Activated naive CD4-positive, alpha-beta T cell treated with anti-CD3 and anti-CD28 coated beads, Interleukin-2, amount 10 ng/mL, durations not matched to agents 7 days and 5 days (primary cell): Measurements from ENCODE around the gene ZBED5.
A peak's percentile ranks its signal among the peaks of the same experiment; 100 is the strongest.

Source experiments
- CTCF ChIA-PET: fragments of 350-600 bp; sonication (Branson Sonifier 250); formaldehyde crosslinking; loops from one replicate; lab custom pipeline; 2021; ENCODE audit warnings: antibody characterized with exemption; lab: Charles Lee
- DNase-seq: peaks from one replicate; pipeline ENCODE4 v3.0.0-alpha.2; 2020
- H3K27ac Mint-ChIP-seq: one replicate; pipeline ENCODE4 v1.8.0; 2021; ENCODE audit warnings: mild to moderate bottlenecking, moderate library complexity, mixed read lengths
- H3K27me3 Mint-ChIP-seq: one replicate; pipeline ENCODE4 v1.8.0; 2021; ENCODE audit warnings: mild to moderate bottlenecking, mixed read lengths
- H3K36me3 Mint-ChIP-seq: one replicate; pipeline ENCODE4 v1.8.0; 2021; ENCODE audit warnings: mixed read lengths
- H3K4me1 Mint-ChIP-seq: one replicate; pipeline ENCODE4 v1.8.0; 2021; ENCODE audit warnings: mixed read lengths
- H3K4me3 Mint-ChIP-seq: one replicate; pipeline ENCODE4 v1.8.0; 2021; ENCODE audit warnings: mild to moderate bottlenecking, moderate library complexity, mixed read lengths
- H3K9me3 Mint-ChIP-seq: one replicate; pipeline ENCODE4 v1.8.0; 2021; ENCODE audit warnings: mixed read lengths

ZBED5 gene

DNA sequence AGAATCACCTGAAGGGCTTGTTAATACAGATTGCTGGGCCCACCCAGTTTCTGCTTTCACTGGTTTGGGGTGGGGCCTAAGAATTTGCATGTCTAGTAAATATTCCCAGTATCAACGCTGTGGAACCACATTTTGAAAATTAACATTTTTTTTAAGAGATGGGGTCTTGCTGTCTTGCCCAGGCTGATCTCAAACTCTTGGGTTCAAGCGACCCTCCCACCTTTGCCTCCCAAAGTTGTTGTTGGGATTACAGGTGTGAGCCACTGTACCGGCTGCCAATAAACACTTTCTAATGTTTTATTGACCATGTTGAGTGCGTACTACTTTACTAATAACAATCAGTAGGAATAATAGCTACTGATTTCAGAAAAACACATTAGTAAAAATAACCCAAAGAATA is 51.6 kb downstream of the ZBED5 start:
- Mint-ChIP-seq H3K27ac (no peak overlapping the region), H3K4me3 (peak overlapping the region; percentile 83), H3K4me1 (peaks cover 68% of the 10 kb centered on the region), H3K36me3 (peaks cover 63% of the 10 kb centered on the region), H3K27me3 (peaks cover 9% of the 10 kb centered on the region), H3K9me3 (no peaks in the 10 kb centered on the region)
- no peak for DNase-seq
- CTCF ChIA-PET: interaction anchor here (4.9 kb wide), 1 partner anchor 14 kb away, joined by 37 read pairs; no protein-coding TSS in a partner anchor

DNA sequence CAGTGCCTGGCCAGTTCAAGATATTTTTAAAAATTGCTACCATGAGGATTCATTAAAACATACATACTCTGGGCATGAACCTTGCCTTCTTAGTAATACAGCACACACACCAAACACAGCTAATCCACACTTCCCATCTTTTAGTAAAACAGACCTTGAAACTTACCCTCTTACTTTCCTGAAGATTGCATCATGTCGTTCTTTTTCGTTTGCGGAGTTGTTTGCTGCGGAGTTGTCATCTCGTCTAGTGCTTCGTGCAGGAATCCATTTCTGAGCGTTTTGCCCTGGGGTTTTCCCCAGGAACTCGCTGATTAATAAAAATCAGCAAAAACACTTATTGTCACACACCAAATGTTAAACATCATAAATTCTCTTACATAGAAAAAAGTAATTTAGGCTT is 52.1 kb downstream of the ZBED5 start:
- Mint-ChIP-seq H3K9me3 (no peaks in the 10 kb centered on the region), H3K27ac (peak overlapping the region; percentile 33), H3K36me3 (peaks cover 67% of the 10 kb centered on the region), H3K4me1 (peaks cover 72% of the 10 kb centered on the region), H3K27me3 (peaks cover 9% of the 10 kb centered on the region), H3K4me3 (peak overlapping the region; percentile 33)
- DNase-seq: no peak
- CTCF ChIA-PET: interaction anchor here (0.6 to 4.9 kb wide), 2 partner anchors 13 to 21 kb away, joined by 3 to 37 read pairs; no protein-coding TSS in a partner anchor

GRCh38 chr11:10803676-10804075 is 54.2 kb downstream of the ZBED5 start:
- no peaks in the 10 kb centered on the region for H3K9me3 Mint-ChIP-seq
- CTCF ChIA-PET: interaction anchor here (1.5 to 4.9 kb wide), 2 partner anchors 11 to 224 kb away, joined by 5 to 37 read pairs; no protein-coding TSS in a partner anchor

More at GRCh38 chr11:10803676-10804075, 54.2 kb downstream of the ZBED5 start:
- peaks cover 86% of the 10 kb centered on the region for H3K36me3 Mint-ChIP-seq
- no peak overlapping the region for H3K27ac Mint-ChIP-seq
- peaks cover 78% of the 10 kb centered on the region for H3K4me1 Mint-ChIP-seq
- peaks cover 5% of the 10 kb centered on the region for H3K27me3 Mint-ChIP-seq
- no peak for DNase-seq
- H3K4me3 Mint-ChIP-seq: no peak overlapping the region
